Prostate gland (tissue), 2 donors: ENCODE measurements around the gene COX10.

ENCODE experiments used
- POLR2A ChIP-seq: fragments of 450-650 bp; IDR thresholded peaks from one replicate; pipeline ENCODE4 v1.6.1; 2016; ENCODE audit warnings: antibody characterized with exemption, mild to moderate bottlenecking
- TF ChIP-seq, protein P1 (sequence below), 4 experiments: fragments of 200-600 bp in 2 of 4; fragments of 450-650 bp in 2 of 4; sonication (generic) in 2 of 4; IDR thresholded peaks; 1 replicate in 3 of 4; 2 replicates in 1 of 4; pipeline ENCODE4 v1.5.1; 2016 to 2019; ENCODE audit warnings: antibody characterized with exemption in 4 of 4, mild to moderate bottlenecking in 2 of 4, moderate library complexity in 2 of 4

DNA sequence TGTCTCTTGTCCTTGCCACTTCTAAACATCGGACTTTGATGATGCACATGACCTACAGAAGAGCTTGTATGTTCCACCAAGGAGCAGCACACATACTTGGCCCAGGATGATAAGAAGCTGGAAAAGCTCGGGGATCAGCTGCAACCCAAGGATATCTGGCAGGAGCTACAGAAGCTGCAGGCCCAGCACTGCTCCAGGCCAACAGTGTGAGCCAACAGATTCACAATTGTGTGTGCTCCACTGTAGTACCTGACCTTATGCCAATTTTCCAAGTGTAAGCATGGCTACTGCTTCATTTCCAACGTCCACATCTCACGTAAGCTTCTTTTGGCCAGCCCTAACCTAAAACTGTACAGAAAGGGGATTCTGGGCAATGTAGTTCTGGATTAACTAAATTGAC, 83.4 kb downstream of the COX10 start:
- TF ChIP-seq POLR2A, result no peak
- TF ChIP-seq, protein P1, sequence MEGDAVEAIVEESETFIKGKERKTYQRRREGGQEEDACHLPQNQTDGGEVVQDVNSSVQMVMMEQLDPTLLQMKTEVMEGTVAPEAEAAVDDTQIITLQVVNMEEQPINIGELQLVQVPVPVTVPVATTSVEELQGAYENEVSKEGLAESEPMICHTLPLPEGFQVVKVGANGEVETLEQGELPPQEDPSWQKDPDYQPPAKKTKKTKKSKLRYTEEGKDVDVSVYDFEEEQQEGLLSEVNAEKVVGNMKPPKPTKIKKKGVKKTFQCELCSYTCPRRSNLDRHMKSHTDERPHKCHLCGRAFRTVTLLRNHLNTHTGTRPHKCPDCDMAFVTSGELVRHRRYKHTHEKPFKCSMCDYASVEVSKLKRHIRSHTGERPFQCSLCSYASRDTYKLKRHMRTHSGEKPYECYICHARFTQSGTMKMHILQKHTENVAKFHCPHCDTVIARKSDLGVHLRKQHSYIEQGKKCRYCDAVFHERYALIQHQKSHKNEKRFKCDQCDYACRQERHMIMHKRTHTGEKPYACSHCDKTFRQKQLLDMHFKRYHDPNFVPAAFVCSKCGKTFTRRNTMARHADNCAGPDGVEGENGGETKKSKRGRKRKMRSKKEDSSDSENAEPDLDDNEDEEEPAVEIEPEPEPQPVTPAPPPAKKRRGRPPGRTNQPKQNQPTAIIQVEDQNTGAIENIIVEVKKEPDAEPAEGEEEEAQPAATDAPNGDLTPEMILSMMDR (IDR thresholded peaks at IDR 0.05), result no peak
